ENCODE measurements around the gene GPATCH1.

DNA sequence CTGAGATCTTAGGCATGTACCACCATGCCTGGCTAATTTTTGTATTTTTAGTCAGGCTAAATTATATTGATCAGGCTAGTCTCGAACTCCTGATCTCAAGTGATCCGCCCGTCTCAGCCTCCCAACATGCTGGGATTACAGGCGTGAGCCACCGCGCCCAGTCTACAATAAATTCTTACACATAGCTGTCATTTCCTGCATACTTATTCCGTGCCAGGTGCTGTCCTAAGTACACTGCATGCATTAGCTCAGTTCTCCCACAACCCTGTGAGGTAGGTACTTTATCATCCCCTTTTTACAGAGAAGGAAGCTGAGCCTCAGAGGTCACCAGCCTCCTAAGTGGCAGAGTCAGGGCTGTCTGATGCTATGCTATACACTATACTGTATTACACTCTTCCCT, 9.1 kb upstream of the GPATCH1 start:
- TF ChIP-seq, protein P1, sequence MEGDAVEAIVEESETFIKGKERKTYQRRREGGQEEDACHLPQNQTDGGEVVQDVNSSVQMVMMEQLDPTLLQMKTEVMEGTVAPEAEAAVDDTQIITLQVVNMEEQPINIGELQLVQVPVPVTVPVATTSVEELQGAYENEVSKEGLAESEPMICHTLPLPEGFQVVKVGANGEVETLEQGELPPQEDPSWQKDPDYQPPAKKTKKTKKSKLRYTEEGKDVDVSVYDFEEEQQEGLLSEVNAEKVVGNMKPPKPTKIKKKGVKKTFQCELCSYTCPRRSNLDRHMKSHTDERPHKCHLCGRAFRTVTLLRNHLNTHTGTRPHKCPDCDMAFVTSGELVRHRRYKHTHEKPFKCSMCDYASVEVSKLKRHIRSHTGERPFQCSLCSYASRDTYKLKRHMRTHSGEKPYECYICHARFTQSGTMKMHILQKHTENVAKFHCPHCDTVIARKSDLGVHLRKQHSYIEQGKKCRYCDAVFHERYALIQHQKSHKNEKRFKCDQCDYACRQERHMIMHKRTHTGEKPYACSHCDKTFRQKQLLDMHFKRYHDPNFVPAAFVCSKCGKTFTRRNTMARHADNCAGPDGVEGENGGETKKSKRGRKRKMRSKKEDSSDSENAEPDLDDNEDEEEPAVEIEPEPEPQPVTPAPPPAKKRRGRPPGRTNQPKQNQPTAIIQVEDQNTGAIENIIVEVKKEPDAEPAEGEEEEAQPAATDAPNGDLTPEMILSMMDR (IDR thresholded peaks at IDR 0.05) = no peak
- no peak for TF ChIP-seq POLR2AphosphoS5 (IDR thresholded peaks at IDR 0.05; ENCODE audit: insufficient read depth in 1 of 2, low read depth in 1 of 2)
- no peak for TF ChIP-seq POLR2A (IDR thresholded peaks at IDR 0.05)
